HG03521 (cell line): ENCODE measurements around the gene C2CD3.
"Not testable (repeated sequence)": the region's sequence is repeated elsewhere in the genome, so short reads cannot be mapped to it uniquely, and the experiment has no call there.

Experiments
- ATAC-seq: cut with Tn5 transposase; IDR thresholded peaks from one replicate; pipeline ENCODE4 v1.9.1; 2021; ENCODE audit warnings: mild to moderate bottlenecking, moderate library complexity; ENCODE audit not compliant: unreplicated experiment

The C2CD3 gene

DNA sequence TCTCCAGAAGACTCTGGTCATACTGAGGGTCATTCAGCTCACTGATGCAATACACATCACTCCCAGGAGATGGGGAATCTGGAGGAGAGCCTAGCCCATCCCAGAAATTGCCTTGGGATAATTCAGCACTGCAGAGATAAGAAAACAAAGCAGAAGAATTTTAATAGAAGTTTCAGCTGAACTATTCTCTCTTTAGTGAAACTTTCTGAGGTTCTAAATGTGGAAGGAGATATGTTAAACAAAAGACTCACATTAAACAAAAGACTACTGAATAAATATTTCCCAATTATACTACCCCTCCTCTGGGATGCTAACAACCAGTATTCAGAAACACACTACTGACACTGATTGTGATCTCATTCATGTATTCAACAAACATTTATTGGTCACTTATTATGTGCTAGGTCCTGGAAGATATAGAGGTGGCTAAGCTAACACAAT lies 47.8 kb downstream of the C2CD3 start:
- no peak for ATAC-seq

DNA sequence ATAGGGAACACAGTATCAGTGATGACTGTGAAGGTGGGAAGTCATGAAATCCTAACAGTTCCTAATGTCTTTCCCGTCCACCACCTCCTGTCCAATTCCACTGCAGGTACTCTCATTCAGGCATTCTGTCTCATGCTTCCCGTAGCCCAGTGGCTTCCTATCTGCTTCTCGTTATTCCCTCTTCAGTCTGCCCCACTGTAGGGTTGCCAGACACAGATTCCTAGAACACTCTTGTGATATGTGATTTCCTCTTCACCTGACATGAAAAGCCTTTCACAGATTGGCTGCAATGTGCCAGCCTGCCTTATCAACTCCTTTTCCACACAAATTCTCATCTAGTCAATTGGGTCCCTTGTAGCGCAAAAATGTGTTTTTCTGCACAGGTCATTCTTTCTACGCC lies 49.0 kb downstream of the C2CD3 start:
- no peak for ATAC-seq

DNA sequence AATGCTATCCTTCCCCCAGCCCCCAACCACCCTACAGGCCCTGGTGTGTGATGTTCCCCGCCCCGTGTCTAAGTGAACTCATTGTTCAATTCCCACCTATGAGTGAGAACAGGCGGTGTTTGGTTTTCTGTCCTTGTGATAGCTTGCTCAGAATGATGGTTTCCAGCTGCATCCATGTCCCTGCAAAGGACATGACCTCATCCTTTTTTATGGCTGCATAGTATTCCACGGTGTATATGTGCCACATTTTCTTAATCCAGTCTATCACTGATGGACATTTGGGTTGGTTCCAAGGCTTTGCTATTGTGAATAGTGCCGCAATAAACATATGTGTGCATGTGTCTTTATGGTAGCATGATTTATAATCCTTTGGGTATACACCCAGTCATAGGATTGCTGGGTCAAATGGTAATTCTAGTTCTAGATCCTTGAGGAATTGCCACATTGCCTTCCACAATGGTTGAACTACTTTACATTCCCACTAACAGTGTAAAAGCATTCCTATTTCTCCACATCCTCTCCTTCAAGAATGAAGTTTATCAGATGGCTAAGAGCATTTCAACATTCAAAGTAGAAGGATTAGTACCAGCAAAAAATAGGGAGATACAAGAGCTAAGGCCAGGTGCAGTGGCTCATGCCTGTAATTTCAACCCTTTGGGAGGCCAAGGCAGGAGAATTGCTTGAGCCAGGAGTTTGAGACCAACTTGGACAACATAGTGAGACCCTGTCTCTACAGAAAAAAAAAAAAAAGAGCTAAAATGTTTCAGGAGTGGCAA lies 50.4 kb downstream of the C2CD3 start:
- not testable (repeated sequence) for ATAC-seq

DNA sequence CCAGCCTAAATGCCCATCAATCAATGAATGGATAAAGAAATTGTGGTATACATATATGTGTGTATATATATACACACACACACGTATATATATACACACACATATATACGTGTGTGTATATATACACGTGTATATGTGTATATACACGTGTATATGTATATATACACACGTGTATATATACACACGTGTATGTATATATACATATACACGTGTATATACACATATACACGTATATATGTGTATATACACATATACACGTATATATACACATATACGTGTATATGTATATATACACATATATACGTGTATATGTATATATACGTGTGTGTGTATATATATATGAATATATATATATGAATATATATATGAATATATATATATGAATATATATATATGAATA lies 54.1 kb downstream of the C2CD3 start:
- ATAC-seq: no peak

DNA sequence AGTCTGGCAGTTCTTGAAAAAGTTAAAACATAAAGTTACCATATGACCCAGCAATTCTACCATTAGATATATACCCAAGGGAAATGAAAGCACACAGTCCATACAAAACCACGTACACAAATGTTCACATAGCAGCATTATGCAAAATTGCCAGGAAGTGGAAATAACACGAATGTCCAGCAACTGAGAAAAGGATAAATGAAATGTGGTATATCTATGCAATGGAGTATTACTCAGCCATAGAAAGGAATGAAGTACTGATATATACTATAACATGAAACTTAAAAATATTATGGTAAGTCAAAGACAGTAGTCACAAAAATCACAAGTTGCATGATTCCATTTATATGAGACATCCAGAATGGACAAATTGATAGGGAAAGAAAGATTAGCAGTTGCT lies 57.9 kb downstream of the C2CD3 start:
- ATAC-seq: no peak

DNA sequence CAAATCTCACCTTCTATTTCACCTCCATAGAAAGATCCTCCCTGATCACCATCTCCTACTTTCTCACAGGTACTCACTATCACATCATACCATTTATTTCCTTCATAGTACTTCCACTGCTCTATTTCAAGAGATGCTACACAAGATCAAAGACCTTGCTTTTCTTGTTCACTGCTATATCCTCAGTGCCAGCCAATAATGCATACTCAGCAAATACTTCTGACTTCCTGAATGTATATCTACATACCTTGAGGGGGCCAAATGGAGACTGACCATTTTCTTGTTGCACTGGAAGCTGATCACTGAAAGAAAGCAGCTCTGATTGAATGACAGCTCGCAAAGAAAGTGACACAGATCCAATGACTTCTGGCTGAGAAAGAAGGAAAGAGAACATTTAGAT lies 64.7 kb downstream of the C2CD3 start:
- ATAC-seq: no peak

DNA sequence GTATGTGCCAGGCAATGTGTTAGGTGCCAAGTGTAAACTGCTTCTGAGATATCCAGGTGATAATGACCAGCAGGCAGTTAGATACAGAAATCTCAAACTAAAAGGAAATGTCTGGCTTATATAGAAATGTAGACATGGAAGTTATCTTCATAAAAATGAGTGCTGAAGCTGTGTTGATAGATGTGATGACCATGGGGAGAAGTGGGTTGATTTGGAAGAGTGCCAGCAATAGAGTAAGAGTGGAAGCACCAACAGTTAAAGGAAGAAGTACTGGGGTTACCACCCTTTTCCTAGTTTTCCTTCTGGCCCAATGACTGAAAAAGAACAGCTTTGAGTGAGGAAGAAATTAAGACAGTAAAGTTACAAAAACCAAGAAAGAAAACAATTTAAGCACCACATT lies 68.5 kb downstream of the C2CD3 start:
- no peak for ATAC-seq

DNA sequence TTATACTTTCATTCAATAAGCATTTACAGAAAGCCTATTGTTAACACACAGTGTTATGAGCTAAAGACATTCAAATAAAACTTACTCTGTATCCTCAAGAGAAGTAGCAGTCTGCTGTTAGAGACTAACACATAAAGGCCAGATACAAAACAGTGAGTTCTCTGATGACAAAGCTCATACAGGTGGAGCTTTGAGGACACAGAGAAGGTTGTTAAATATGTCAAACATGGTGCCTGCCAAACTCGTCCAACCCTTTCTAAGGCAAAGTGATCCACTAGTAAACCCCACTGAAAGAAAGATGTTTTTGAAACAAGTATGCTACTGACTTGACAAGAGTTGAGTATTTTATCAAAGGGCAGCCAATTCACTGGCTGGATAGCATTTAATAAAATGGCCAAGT lies 70.1 kb downstream of the C2CD3 start:
- ATAC-seq: no peak

DNA sequence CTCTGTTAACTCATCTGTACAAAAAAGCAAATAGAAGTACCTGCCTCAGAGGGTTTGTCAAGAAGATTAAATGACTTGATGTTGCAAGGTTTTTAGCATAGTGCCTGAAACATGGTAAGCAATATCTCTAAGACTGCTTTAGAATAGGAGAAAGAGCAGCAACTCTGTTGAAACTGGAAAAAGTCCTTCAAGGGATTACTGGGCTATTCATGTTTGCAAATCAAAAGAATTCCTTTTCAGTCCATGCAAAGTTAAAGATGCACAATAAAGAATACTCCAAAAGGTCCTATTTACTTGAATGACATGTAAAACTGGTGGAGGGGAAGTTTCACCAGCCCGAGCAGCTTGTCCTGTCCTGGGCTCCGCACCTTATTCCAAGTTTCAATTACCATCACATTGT lies 70.6 kb downstream of the C2CD3 start:
- no peak for ATAC-seq

DNA sequence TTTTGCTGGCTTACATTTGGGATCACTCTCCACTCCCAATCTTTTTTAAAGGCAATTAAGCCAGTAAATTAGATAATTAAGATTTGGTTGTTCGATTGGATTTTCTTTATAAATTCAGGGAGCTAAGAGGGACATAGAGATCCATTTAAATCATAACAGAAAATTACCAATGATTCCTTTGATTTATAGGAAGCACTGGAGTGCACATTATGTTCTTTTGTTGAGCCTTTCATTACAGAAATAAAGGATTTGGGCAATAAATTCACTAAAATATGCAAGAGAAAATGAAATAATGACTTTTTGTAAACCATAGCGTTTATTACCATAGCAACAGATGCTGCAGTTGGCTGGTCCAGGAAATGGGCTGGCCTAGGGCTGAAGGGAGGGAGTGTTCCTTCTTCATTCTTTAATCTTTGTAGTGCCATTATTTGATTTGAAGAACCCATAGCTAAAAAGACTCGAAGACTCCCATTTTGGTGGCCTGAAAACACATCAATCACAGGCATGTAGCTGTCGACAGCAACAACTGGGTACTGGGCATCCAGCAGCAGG lies 73.0 kb downstream of the C2CD3 start:
- ATAC-seq: no peak

DNA sequence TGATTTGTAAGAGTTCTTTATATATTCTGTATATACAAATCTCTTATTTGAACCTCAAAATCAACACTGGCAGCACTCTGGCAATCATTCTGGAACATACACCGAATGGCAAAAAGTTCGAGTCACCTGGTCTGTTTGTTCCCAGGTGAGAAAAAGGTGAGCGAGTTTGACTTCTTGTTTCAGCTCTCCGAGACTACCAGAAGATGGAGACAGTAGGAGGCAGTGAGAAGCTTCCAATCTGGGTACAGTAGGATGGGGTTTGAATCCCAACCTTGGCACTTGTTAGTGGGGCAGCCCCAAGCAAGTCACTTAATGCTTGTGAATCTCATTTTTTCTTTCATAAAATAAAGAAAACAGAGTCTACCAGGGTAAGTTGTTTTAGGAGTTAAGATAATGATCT lies 76.4 kb downstream of the C2CD3 start:
- no peak for ATAC-seq

DNA sequence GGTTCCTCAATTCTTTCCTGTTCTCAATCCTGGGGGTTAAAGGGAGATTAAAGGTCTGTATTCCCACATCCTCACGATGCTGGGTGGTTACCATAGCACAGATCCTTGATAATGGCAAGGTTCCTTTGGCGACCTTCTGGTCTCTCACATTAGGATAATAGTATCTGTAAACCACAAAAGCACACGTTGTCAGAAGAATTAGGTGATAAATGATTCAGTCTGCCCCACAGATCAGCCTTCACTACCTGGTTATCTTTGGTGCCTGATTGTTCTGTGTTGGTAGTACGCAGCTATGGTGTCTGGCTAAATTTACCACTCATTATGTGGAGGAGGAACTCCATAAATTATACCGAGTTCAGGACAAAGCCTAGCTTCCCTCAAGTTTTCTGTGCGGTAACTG lies 78.4 kb downstream of the C2CD3 start:
- no peak for ATAC-seq

DNA sequence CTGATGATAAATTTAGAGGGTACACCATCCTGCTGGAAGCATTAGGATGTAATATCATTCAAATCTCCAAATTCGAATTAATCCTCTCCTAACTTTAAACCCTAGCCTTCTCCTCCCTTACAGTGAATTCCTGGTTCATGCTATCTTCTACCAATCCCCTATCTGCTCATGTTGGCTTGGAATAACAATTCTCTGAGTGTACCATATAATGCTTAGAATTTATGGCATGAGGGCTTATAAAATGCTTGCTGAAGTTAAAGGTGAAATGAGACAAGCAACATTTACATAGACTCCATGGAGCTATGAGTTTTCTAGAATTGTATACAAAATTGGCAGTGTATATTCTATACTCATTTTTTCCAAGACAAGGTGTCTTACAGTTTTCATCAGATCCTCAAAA lies 79.3 kb downstream of the C2CD3 start:
- no peak for ATAC-seq

DNA sequence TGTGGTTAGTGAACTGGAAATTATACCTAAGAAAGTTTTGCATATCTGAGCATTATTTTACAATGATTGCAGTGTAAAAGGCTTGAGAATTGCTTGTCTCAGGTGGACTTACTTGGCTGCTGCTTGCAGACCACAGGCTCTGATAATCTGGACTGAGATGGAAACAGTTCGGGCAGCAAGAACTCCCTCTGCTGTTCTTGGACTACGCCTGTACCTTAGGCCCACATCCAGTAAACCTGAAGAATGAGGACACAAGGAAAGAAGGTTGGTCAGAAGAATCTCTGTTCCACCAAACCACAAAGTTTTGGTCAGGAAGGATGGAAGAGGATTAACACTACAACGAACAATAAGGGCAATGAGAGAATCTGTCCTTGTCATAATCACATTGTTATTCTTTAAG lies 80.1 kb downstream of the C2CD3 start:
- ATAC-seq: no peak

DNA sequence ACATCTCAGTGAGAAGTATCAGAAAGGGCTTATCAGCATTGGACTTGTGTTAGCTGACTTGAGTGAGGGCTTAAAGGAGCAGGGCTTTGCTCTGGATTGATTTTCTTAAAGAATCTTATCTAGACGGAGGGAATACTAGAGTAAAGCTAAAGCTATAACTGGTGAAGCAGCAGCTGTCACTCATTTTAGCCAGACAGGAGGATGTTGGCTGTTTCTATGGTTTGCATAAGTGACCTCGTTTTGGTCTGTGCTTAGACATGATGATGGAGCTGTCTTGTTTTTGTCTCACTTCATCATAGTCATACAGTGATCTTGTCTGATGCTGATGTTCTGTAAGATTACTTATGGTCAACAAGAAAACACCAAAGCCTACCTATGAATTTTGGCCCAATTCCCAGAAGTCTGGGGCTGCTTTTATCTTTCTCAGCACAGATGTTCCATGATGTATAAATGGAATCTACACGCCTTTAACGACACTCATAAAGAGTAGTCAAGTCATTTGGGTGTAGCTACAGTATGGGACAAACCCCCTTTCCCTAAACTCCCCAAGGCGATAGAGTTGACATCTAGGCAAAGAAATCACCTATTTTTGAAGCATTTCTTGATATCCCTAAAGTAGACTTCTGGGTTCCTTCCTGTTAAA lies 84.4 kb downstream of the C2CD3 start:
- no peak for ATAC-seq

DNA sequence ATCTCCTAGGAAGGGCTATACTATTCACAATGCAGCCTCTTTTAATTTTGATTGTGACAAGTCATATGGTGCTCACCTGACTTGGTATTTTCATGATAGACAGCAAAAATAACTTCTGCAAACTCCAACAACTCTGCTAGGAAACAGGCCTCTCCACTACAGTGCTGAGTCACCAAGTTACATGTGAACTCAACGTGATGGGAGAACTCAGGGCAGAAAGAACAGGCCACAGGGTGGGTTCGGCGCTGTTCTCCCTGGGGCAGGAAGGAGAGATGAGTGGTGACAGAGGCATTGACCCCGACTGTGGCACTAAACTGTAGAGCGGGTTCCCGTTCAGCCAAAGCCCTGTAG lies 85.3 kb downstream of the C2CD3 start:
- no peak for ATAC-seq

DNA sequence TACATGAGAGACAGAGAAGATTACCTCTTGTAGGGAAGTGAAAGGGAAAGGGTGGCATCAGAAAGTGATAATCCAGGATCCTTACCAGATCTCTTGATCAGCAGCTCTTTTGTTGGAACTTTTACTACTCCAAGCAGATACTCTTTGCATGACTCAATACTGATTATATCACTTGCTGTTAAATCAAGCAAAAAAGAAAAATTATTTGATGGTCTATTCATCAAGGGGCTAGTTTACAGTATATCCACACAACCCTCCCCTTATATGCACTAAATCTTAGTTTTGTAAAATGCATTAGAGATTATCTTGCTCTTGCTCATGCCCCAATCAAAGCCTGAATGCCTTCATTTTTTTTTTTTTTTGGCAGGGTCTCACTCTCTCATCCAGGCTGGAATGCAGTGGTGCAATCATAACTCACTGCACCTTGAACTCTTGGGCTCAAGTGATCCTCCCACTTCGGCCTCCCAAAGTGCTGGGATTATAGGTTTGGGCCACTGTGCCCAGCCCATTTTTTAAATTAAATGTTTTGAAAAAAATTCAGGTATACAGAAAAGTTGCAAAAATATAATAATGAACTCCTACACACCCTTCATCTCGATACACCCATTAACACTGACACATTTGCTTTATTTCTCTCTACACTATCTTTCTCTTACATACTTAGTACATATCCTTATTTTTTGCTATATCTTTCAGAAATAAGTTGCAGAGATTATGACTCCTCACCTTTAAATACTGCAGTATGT lies 85.8 kb downstream of the C2CD3 start:
- no peak for ATAC-seq

DNA sequence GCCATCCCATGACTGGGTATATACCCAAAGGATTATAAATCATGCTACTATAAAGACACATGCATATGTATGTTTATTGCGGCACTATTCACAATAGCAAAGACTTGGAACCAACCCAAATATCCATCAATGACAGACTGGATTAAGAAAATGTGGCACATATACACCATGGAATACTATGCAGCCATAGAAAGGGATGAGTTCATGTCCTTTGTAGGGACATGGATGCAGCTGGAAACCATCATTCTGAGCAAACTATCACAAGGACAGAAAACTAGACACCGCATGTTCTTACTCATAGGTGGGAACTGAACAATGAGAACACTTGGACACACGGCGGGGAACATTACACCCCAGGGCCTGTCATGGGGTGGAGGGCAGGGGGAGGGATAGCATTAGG lies 86.9 kb downstream of the C2CD3 start:
- ATAC-seq: not testable (repeated sequence)

DNA sequence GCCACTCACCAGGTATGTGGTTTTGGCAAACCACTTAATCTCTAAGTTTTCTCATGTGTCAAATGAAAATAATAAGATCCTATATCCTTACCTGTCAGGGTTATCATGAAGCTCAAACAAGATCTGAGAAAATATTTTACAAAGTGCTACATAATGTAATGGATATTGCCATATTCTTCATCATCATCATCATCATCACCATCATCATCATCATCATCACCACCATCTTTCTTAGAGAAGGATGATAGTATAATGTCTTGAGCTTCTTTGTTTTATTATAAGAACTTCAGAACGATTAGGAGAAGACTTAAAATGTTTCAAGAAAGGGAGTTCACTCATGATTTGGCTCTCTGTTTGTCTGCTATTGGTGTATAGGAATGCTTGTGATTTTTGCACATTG lies 89.4 kb downstream of the C2CD3 start:
- no peak for ATAC-seq

DNA sequence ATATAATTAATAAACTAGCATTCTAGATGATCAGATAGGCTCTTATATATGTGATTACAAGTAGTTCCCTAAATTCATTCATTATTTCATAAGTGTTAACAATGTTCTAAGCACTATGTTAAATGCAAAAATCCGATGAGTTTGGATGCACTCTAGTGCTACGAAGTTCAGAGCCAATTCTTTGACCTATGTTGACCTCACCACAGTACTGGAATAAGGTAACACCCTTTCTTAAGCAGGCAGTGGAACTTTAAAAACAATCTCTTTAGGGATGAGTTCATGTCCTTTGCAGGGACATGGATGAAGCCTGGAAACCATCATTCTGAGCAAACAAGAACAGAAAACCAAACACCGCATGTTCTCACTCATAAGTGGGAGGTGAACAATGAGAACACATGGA lies 93.6 kb downstream of the C2CD3 start:
- no peak for ATAC-seq

DNA sequence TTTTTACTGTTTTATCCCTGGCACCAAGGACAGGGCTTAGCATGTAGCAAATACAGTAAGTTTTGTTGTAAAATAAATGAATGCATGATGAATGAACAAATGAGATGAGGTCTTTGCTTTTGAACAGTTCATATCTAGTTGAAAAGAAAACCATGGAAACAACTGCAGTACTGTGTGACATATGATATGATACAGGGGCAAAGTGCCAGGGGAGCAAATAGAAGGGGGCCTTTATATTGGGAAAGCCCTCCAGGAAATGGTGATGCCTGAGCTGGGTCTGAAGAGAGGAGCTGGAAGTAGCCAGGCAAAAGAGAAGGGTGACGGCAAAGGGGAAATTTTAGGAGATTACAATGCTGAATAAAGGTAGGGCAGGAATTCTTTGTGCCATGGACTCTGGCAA lies 98.1 kb downstream of the C2CD3 start:
- ATAC-seq: no peak

DNA sequence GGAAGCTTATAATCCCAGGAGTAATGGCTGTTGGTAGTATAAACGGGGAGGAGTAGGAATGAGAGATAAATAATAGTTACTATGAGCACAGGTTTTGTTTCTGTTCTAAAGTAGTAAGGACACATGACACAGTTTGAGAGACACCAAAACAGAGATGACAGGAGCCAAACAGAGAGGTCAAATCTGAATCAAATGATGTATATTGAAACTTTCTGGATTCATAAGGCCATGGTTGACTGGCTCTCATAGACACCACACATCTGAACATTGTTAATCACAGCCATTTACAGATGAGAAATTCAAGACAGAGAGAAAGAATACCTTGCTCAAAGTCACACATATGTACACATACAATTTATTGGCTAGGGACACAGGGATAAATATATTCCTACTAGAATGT lies 98.5 kb downstream of the C2CD3 start:
- ATAC-seq: no peak
